Left lung (tissue), 10 donors: ENCODE results near the gene ZC3H18. TPM values are rescaled to one million over a fixed set of nuclear protein-coding genes. Genes with fewer than 3 reads are reported as not detected.

ENCODE experiments used
- ATAC-seq: fragments of 200-7000 bp; cut with Tn5 transposase; one replicate; pipeline ENCODE4 v1.9.1; 2020; ENCODE audit warnings: moderate library complexity
- DNase-seq, 4 donors: peaks; one replicate each; pipeline ENCODE4 v3.0.0-alpha.2; 2013 to 2020
- H3K27ac ChIP-seq, 2 donors: fragments of 200-600 bp; sonication (generic) in 1 of 2; one replicate each; pipeline versions ENCODE4 v1.5.0 to v1.8.0; 2020 to 2021
- H3K27me3 ChIP-seq, 2 donors: fragments of 200-600 bp; sonication (generic) in 1 of 2; one replicate each; pipeline versions ENCODE4 v1.5.0 to v1.8.0; 2020 to 2021
- H3K36me3 ChIP-seq, 2 donors: fragments of 200-600 bp; sonication (generic) in 1 of 2; one replicate each; pipeline versions ENCODE4 v1.5.0 to v1.8.0; 2020 to 2021
- H3K4me1 ChIP-seq, 2 donors: fragments of 200-600 bp; one replicate each; pipeline ENCODE4 v1.8.0; 2021
- H3K4me3 ChIP-seq, 2 donors: fragments of 200-600 bp; sonication (generic) in 1 of 2; one replicate each; pipeline versions ENCODE4 v1.5.0 to v1.8.0; 2020 to 2021; ENCODE audit warnings: mild to moderate bottlenecking in 1 of 2
- H3K9me3 ChIP-seq, 2 donors: fragments of 200-600 bp; sonication (generic) in 1 of 2; one replicate each; pipeline versions ENCODE4 v1.5.0 to v1.8.0; 2020 to 2021
- CTCF ChIP-seq, 2 donors: fragments of 200-600 bp; sonication (generic) in 1 of 2; IDR thresholded peaks; one replicate each; pipeline versions ENCODE4 v1.5.0 to v1.8.0; 2021; ENCODE audit warnings: antibody characterized with exemption in 2 of 2
- intact Hi-C, 2 donors: fragments of 100-400 bp; cut with DNase I; formaldehyde crosslinking; loops; one replicate each; pipeline versions ENCODE4 v1.11.2 to v1.14.2; 2022
- polyA plus RNA-seq, 6 donors: library from polyadenylated mRNA; unstranded; fragments of 120-200 nt; gene quantifications; one replicate each; pipeline ENCODE4 v1.2.1, GENCODE V29; 2013; ENCODE audit not compliant: insufficient read length in 6 of 6
- total RNA-seq, 2 donors: library from RNA; stranded (reverse); fragmentation: NEBNext Ultra II Directional; extraction: Animal tissue kit (Norgen Biotek cat#: 25700); gene quantifications; one replicate each; pipeline ENCODE4 v1.2.1, GENCODE V29; 2021
- donor health status: DM: no; HTN: yes; CAD: no.
- donor health status: DM: no; HTN: no; CAD: no.

The ZC3H18 gene
- total and polyA plus RNA-seq, 8 donors = 33.8 to 53.1 (median 38.5) TPM

GRCh38 chr16:88584676-88585075, 14.5 kb downstream of the ZC3H18 start:
- H3K27me3 ChIP-seq = no peaks in the 10 kb centered on the region
- ATAC-seq (no peak), DNase-seq (no peak)
- H3K36me3 ChIP-seq = peaks cover 4 to 80% of the 10 kb centered on the region in 2 donors
- intact Hi-C loops = no loop called here
- no peaks in the 10 kb centered on the region for H3K4me1 ChIP-seq
- no peak overlapping the region for H3K4me3 ChIP-seq
- no peak for TF ChIP-seq CTCF (IDR thresholded peaks at IDR 0.05)
- H3K9me3 ChIP-seq = no peaks in the 10 kb centered on the region
- no peak overlapping the region for H3K27ac ChIP-seq

- DNase-seq (peak in 1 of 4 donors; percentile 41), ATAC-seq (no peak)
- H3K36me3 ChIP-seq = peaks cover 4 to 82% of the 10 kb centered on the region in 2 donors
- TF ChIP-seq CTCF (IDR thresholded peaks at IDR 0.05) = no peak
- no peak overlapping the region for H3K4me3 ChIP-seq
- no peak overlapping the region for H3K27ac ChIP-seq
- intact Hi-C loops = no loop called here
- H3K27me3 ChIP-seq = no peaks in the 10 kb centered on the region
- no peaks in the 10 kb centered on the region for H3K4me1 ChIP-seq
- H3K9me3 ChIP-seq = no peaks in the 10 kb centered on the region
Observed at GRCh38 chr16:88585269-88585668, 15.1 kb downstream of the ZC3H18 start.

GRCh38 chr16:88585927-88586581, 15.9 kb downstream of the ZC3H18 start:
- intact Hi-C loops = no loop called here
- peak in 1 of 4 donors; percentile 1 for DNase-seq

GRCh38 chr16:88588148-88588547, 17.9 kb downstream of the ZC3H18 start:
- H3K36me3 ChIP-seq = peaks cover 4 to 70% of the 10 kb centered on the region in 2 donors
- ATAC-seq = no peak
- no peak for TF ChIP-seq CTCF (IDR thresholded peaks at IDR 0.05)
- DNase-seq = peak in 1 of 4 donors; percentile 50
- H3K27me3 ChIP-seq = no peaks in the 10 kb centered on the region
- no peak overlapping the region for H3K27ac ChIP-seq
- H3K4me3 ChIP-seq = no peak overlapping the region
- intact Hi-C loops = no loop called here
- H3K4me1 ChIP-seq = peaks cover 0 to 16% of the 10 kb centered on the region in 2 donors
- no peaks in the 10 kb centered on the region for H3K9me3 ChIP-seq

More at GRCh38 chr16:88585927-88586581, 15.9 kb downstream of the ZC3H18 start:
- no peak for TF ChIP-seq CTCF (IDR thresholded peaks at IDR 0.05)
- Histone ChIP-seq H3K4me3 (no peak overlapping the region), H3K27me3 (no peaks in the 10 kb centered on the region), H3K9me3 (no peaks in the 10 kb centered on the region), H3K36me3 (peaks cover 4 to 81% of the 10 kb centered on the region in 2 donors), H3K27ac (no peak overlapping the region), H3K4me1 (no peaks in the 10 kb centered on the region)
- ATAC-seq = no peak

GRCh38 chr16:88588754-88589153, 18.6 kb downstream of the ZC3H18 start:
- DNase-seq = peak in 1 of 4 donors; percentile 34
- no peak for ATAC-seq
- no peaks in the 10 kb centered on the region for H3K27me3 ChIP-seq
- no peaks in the 10 kb centered on the region for H3K9me3 ChIP-seq
- peaks cover 0 to 16% of the 10 kb centered on the region in 2 donors for H3K4me1 ChIP-seq
- TF ChIP-seq CTCF (IDR thresholded peaks at IDR 0.05) = no peak
- H3K36me3 ChIP-seq = peaks cover 4 to 70% of the 10 kb centered on the region in 2 donors
- H3K4me3 ChIP-seq = no peak overlapping the region
- intact Hi-C loops = no loop called here
- no peak overlapping the region for H3K27ac ChIP-seq
